Gastroesophageal sphincter (tissue), 4 donors: ENCODE measurements around the gene TNFAIP8L3. TPM values are rescaled to one million over a fixed set of nuclear protein-coding genes. Genes with fewer than 3 reads are reported as not detected.

ENCODE experiments used
- ATAC-seq: fragments of 150-250 bp; one replicate; pipeline ENCODE4 v1.9.1; 2016; ENCODE audit warnings: mild to moderate bottlenecking, moderate library complexity
- H3K27ac ChIP-seq, 4 donors: fragments of 200-600 bp; sonication (generic) in 3 of 4; 1 replicate in 3 of 4; 2 replicates in 1 of 4; pipeline ENCODE4 v1.5.1; 2016 to 2019
- H3K27me3 ChIP-seq: fragments of 200-600 bp; sonication (generic); one replicate; pipeline ENCODE4 v1.5.1; 2019
- H3K36me3 ChIP-seq, 2 donors: fragments of 200-600 bp; sonication (generic); one replicate each; pipeline ENCODE4 v1.5.1; 2019; ENCODE audit warnings: control low read depth in 1 of 2
- H3K4me1 ChIP-seq, 3 donors: fragments of 200-600 bp; sonication (generic); 1 replicate in 2 of 3; 2 replicates in 1 of 3; pipeline ENCODE4 v1.5.1; 2016 to 2019; ENCODE audit warnings: control low read depth in 2 of 3
- H3K4me3 ChIP-seq, 2 donors: fragments of 200-600 bp; sonication (generic); one replicate each; pipeline ENCODE4 v1.5.1; 2019; ENCODE audit warnings: mild to moderate bottlenecking in 1 of 2, moderate library complexity in 1 of 2
- H3K9me3 ChIP-seq, 3 donors: fragments of 200-600 bp; sonication (generic); one replicate each; pipeline ENCODE4 v1.5.1; 2017 to 2019; ENCODE audit warnings: control low read depth in 2 of 3
- CTCF ChIP-seq, 4 experiments: fragments of 200-600 bp in 2 of 4; fragments of 450-650 bp in 2 of 4; sonication (generic) in 1 of 4; IDR thresholded peaks; one replicate each; pipeline ENCODE4 v1.5.1; 2017 to 2019; ENCODE audit warnings: antibody characterized with exemption in 4 of 4, mild to moderate bottlenecking in 2 of 4, moderate library complexity in 2 of 4
- EP300 ChIP-seq: sonication (generic); formaldehyde crosslinking; IDR thresholded peaks from one replicate; pipeline ENCODE4 v1.6.1; 2017; ENCODE audit warnings: antibody characterized with exemption, mild to moderate bottlenecking
- POLR2A ChIP-seq, 2 donors: fragments of 450-650 bp; IDR thresholded peaks; one replicate each; pipeline ENCODE4 v1.6.1; 2017; ENCODE audit warnings: antibody characterized with exemption in 2 of 2, mild to moderate bottlenecking in 2 of 2, moderate library complexity in 1 of 2
- POLR2AphosphoS5 ChIP-seq: sonication (generic); formaldehyde crosslinking; IDR thresholded peaks from one replicate; pipeline ENCODE4 v1.6.1; 2017; ENCODE audit warnings: antibody characterized with exemption
- WGBS, 2 donors: methylation state at CpG; one replicate each; pipeline ENCODE4 v1.1.5; 2018; ENCODE audit warnings: low coverage in 1 of 2; 5-methylcytosine and 5-hydroxymethylcytosine counted together
- total RNA-seq, 4 donors: library from RNA; depleted of rRNA; stranded (reverse); fragments of >200 nt; gene quantifications; one replicate each; pipeline ENCODE4 v1.1.0, GENCODE V29; 2016

The TNFAIP8L3 gene
- total RNA-seq, 4 donors from 2014 or later: 17.1 to 31.7 (median 23.9) TPM

DNA sequence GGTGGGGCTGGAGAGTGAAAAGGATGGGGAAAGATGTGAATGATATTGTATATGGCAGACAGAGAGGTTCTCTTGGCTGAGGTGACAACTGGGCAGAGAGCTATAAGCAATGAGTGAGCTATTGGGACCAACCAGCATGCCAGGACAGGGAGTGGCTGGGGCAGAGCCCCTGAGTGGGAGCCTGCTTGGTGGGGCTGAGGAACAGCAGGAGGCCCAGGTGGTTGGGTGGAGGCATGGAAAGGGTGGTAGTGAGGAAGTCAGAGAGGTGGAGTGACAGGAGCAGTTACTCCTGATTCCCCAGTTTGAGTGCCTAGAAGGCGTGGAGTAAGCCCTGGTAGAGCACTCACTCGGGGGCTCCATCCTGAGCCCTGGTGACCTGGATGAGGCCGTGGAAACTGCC lies 15.5 kb upstream of the TNFAIP8L3 start:
- TF ChIP-seq EP300: no peak
- TF ChIP-seq CTCF (IDR thresholded peaks at IDR 0.05): no peak
- TF ChIP-seq POLR2A (IDR thresholded peaks at IDR 0.05): no peak
- TF ChIP-seq POLR2AphosphoS5: no peak
- WGBS, 2 donors: 100% methylated on average over 2 of the region's 3 CpGs

GRCh38 chr15:51108933-51109550 lies 14.3 kb upstream of the TNFAIP8L3 start:
- peak overlapping the region; percentile 77 to 88 (median 79) for H3K27ac ChIP-seq

More for the DNA sequence above, 15.5 kb upstream of the TNFAIP8L3 start:
- no peaks in the 10 kb centered on the region for H3K27me3 ChIP-seq
- ATAC-seq: no peak
- peak overlapping the region in 2 of 4 donors; percentile 78 to 80 for H3K27ac ChIP-seq
- H3K36me3 ChIP-seq: no peaks in the 10 kb centered on the region
- no peak overlapping the region for H3K4me3 ChIP-seq
- peaks cover 4 to 48% (median 13%) of the 10 kb centered on the region in 3 donors for H3K4me1 ChIP-seq
- no peaks in the 10 kb centered on the region for H3K9me3 ChIP-seq

DNA sequence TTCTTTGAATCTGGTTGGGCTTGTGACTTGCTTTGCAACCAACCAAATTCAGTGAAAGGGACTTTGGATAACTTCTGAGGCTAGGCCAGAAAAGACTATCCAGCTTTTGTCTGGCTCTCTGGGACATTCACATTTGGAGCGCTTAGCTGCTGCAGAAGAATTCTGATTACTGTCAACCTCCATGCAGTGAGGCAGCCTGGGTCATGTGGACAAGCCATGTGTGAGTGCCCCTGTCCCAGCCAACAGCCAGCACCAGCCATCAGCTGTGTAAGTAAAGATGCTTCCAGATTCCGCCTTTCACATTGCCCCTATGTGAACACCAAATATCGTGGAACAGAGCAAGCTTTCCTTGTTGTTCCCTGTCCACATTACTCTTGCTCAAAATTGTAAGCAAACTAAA lies 12.9 kb upstream of the TNFAIP8L3 start:
- 77% methylated on average over 2 of the region's 3 CpGs; no CpG with 5 or more reads in 1 of the 2 donors for WGBS, 2 donors
- H3K36me3 ChIP-seq: no peaks in the 10 kb centered on the region
- H3K4me3 ChIP-seq: no peak overlapping the region
- peak overlapping the region in 3 of 4 donors; percentile 77 to 80 (median 78) for H3K27ac ChIP-seq
- TF ChIP-seq EP300 (no peak), CTCF (IDR thresholded peaks at IDR 0.05) (no peak), POLR2AphosphoS5 (no peak), POLR2A (IDR thresholded peaks at IDR 0.05) (no peak)
- peaks cover 10 to 55% (median 27%) of the 10 kb centered on the region in 3 donors for H3K4me1 ChIP-seq
- ATAC-seq: no peak
- H3K27me3 ChIP-seq: no peaks in the 10 kb centered on the region
- H3K9me3 ChIP-seq: no peaks in the 10 kb centered on the region

More at GRCh38 chr15:51108933-51109550, 14.3 kb upstream of the TNFAIP8L3 start:
- peak; percentile 58 for ATAC-seq
- 6 to 17% methylated on average over 1 to 2 of the region's 3 CpGs for WGBS, 2 donors
- H3K36me3 ChIP-seq: no peaks in the 10 kb centered on the region
- H3K4me3 ChIP-seq: no peak overlapping the region
- no peak for TF ChIP-seq CTCF (IDR thresholded peaks at IDR 0.05)
- peak; percentile 73 for TF ChIP-seq POLR2AphosphoS5
- peak; percentile 48 for TF ChIP-seq EP300
- H3K4me1 ChIP-seq: peaks cover 6 to 51% (median 23%) of the 10 kb centered on the region in 3 donors
- H3K27me3 ChIP-seq: no peaks in the 10 kb centered on the region
- no peaks in the 10 kb centered on the region for H3K9me3 ChIP-seq

DNA sequence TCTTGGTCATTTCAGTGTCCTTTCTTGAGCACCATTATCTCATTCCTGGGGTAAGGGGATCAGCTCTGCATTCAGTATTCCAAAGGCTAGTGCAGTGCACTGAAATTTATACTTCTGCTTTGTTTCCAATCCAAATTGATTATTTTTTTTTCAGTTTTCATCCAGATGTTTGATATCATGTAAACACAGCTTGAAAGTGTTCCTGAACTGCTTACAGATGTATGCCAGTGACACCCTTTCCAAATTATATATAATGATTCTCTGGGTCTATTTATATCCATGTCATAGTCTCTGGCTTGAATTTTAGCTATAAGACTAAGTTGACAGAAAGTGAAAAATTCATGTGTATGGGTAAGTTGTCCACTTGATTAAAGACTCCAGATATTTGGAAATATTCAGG lies 11.8 kb upstream of the TNFAIP8L3 start:
- H3K4me1 ChIP-seq: peaks cover 10 to 51% (median 27%) of the 10 kb centered on the region in 3 donors
- H3K9me3 ChIP-seq: no peaks in the 10 kb centered on the region
- ATAC-seq: no peak
- TF ChIP-seq POLR2AphosphoS5 (no peak), CTCF (IDR thresholded peaks at IDR 0.05) (no peak), POLR2A (IDR thresholded peaks at IDR 0.05) (no peak), EP300 (no peak)
- H3K36me3 ChIP-seq: no peaks in the 10 kb centered on the region
- no peaks in the 10 kb centered on the region for H3K27me3 ChIP-seq
- H3K27ac ChIP-seq: peak overlapping the region in 1 of 4 donors; percentile 78
- no peak overlapping the region for H3K4me3 ChIP-seq

DNA sequence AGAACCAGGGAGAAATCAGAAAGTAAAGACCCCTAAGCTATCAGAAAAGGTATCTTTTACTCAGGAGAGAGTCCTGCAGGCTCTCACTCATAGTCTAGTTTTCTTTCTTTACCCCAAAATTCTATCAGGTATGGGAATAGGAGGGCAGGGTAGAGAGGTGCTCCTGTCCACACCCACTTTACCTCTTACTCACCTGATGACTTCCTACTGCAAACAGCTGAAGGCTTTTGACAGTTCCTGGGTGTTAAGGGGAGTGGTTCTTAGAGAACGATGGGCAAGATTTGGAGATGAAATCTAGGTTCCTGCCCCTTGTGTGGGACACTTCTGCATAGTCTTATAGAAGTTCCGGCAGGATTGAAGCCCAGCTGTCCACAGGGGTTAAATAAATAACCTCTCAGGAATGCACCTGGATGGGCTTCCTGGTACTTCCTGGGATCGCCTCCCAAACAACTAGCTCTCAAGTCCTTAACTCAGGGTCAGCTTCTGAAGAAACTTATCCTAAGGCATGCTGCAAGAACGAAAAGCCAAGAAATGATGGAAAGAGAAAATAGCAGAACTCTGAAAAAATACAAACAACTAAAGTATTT lies 10.8 kb upstream of the TNFAIP8L3 start:
- Histone ChIP-seq H3K9me3 (no peaks in the 10 kb centered on the region), H3K4me3 (no peak overlapping the region), H3K36me3 (no peaks in the 10 kb centered on the region), H3K27me3 (no peaks in the 10 kb centered on the region), H3K27ac (peak overlapping the region in 2 of 4 donors; percentile 11 to 76), H3K4me1 (peaks cover 10 to 51% (median 27%) of the 10 kb centered on the region in 3 donors)
- TF ChIP-seq POLR2A (IDR thresholded peaks at IDR 0.05) (no peak), POLR2AphosphoS5 (no peak), EP300 (no peak), CTCF (IDR thresholded peaks at IDR 0.05) (no peak)
- no peak for ATAC-seq
- WGBS, 2 donors: 78 to 79% methylated on average over 3 of the region's 4 CpGs
